Loucy (cell line): Measurements from ENCODE around the gene COL24A1.

Experiments used
- H2AFZ ChIP-seq: fragments of 200-600 bp; sonication (generic); 2 replicates; pipeline ENCODE4 v1.6.0; 2016; ENCODE audit warnings: antibody characterized with exemption, mild to moderate bottlenecking, low read length, moderate library complexity
- H3F3A ChIP-seq: fragments of 200-600 bp; 2 replicates; pipeline ENCODE4 v1.6.0; 2016; ENCODE audit warnings: antibody characterized with exemption, low read depth, mild to moderate bottlenecking
- H3K27me3 ChIP-seq: fragments of 200-600 bp; sonication (generic); 2 replicates; pipeline ENCODE4 v1.6.1; 2014; ENCODE audit warnings: low read length, mild to moderate bottlenecking; ENCODE audit not compliant: insufficient read depth, poor library complexity, severe bottlenecking
- H3K36me3 ChIP-seq: fragments of 200-600 bp; sonication (generic); 2 replicates; pipeline ENCODE4 v1.6.1; 2016; ENCODE audit warnings: low read length; ENCODE audit not compliant: insufficient read depth
- H3K4me1 ChIP-seq: fragments of 200-600 bp; sonication (generic); 2 replicates; pipeline ENCODE4 v1.5.1; 2014; ENCODE audit warnings: low read length, mild to moderate bottlenecking; ENCODE audit not compliant: insufficient read depth, poor library complexity, severe bottlenecking
- H3K4me2 ChIP-seq: fragments of 200-600 bp; sonication (generic); 2 replicates; pipeline ENCODE4 v1.6.0; 2014; ENCODE audit warnings: antibody characterized with exemption, low read length, low read depth, mild to moderate bottlenecking; ENCODE audit not compliant: poor library complexity, severe bottlenecking
- H3K4me3 ChIP-seq: fragments of 200-600 bp; sonication (generic); 2 replicates; pipeline ENCODE4 v1.5.1; 2014; ENCODE audit warnings: low read length, mild to moderate bottlenecking, mixed read lengths; ENCODE audit not compliant: poor library complexity, severe bottlenecking
- H3K79me2 ChIP-seq: fragments of 200-600 bp; sonication (generic); 2 replicates; pipeline ENCODE4 v1.6.1; 2014; ENCODE audit warnings: low read length; ENCODE audit not compliant: insufficient read depth
- H3K9ac ChIP-seq: fragments of 200-600 bp; sonication (generic); 2 replicates; pipeline ENCODE4 v1.6.0; 2014; ENCODE audit warnings: mild to moderate bottlenecking, low read depth, low read length, moderate library complexity; ENCODE audit not compliant: poor library complexity, severe bottlenecking
- H3K9me2 ChIP-seq: fragments of 200-600 bp; sonication (generic); replicated peaks from 2 replicates; pipeline ENCODE4 v1.6.1; 2016; ENCODE audit warnings: low read depth, low read length, mixed read lengths
- H3K9me3 ChIP-seq: fragments of 200-600 bp; sonication (generic); 2 replicates; pipeline ENCODE4 v1.6.1; 2014; ENCODE audit warnings: mild to moderate bottlenecking, antibody characterized with exemption, low read length, low read depth; ENCODE audit not compliant: insufficient read depth
- H4K20me1 ChIP-seq: fragments of 200-600 bp; sonication (generic); 2 replicates; pipeline ENCODE4 v1.6.0; 2014; ENCODE audit warnings: antibody characterized with exemption, low read length, mild to moderate bottlenecking; ENCODE audit not compliant: insufficient read depth, poor library complexity, severe bottlenecking
- CTCF ChIP-seq: fragments of 200-600 bp; sonication (generic); conservative IDR thresholded peaks from 2 replicates; pipeline ENCODE4 v1.5.1; 2014; ENCODE audit warnings: mild to moderate bottlenecking, antibody characterized with exemption, low read length
- EZH2phosphoT487 ChIP-seq: fragments of 200-600 bp; IDR thresholded peaks from 2 replicates; pipeline ENCODE4 v1.6.1; 2018; ENCODE audit warnings: antibody characterized with exemption, mild to moderate bottlenecking, moderate library complexity, borderline replicate concordance

COL24A1 gene

GRCh38 chr1:86155051-86155806 lies 1.3 kb downstream of the COL24A1 start:
- H2AFZ ChIP-seq = no peak overlapping the region
- H3K79me2 ChIP-seq = no peaks in the 10 kb centered on the region
- H3K4me1 ChIP-seq = peaks cover 3% of the 10 kb centered on the region
- H3K9ac ChIP-seq = no peak overlapping the region
- 0 out of 2 replicates have a peak, but pooled peaks cover 5% of the 10 kb centered on the region for H3K9me2 ChIP-seq
- H4K20me1 ChIP-seq = no peaks in the 10 kb centered on the region
- H3K4me2 ChIP-seq = no peak overlapping the region
- H3K9me3 ChIP-seq = no peaks in the 10 kb centered on the region
- H3K27me3 ChIP-seq = no peaks in the 10 kb centered on the region
- TF ChIP-seq CTCF (no peak), EZH2phosphoT487 (no peak)
- no peaks in the 10 kb centered on the region for H3F3A ChIP-seq
- H3K4me3 ChIP-seq = no peak overlapping the region
- H3K36me3 ChIP-seq = no peaks in the 10 kb centered on the region

GRCh38 chr1:86154571-86155050 lies 2.0 kb downstream of the COL24A1 start:
- Histone ChIP-seq H3K4me1 (peaks cover 3% of the 10 kb centered on the region), H3K9ac (no peak overlapping the region), H3K4me2 (no peak overlapping the region), H4K20me1 (no peaks in the 10 kb centered on the region), H3K36me3 (no peaks in the 10 kb centered on the region), H3K9me2 (0 out of 2 replicates have a peak, but pooled peaks cover 3% of the 10 kb centered on the region), H3F3A (no peaks in the 10 kb centered on the region), H3K4me3 (no peak overlapping the region), H3K79me2 (no peaks in the 10 kb centered on the region), H3K9me3 (no peaks in the 10 kb centered on the region), H3K27me3 (no peaks in the 10 kb centered on the region), H2AFZ (no peak overlapping the region)
- TF ChIP-seq CTCF = no peak

- no peak overlapping the region for H3K4me2 ChIP-seq
- H3K79me2 ChIP-seq = no peaks in the 10 kb centered on the region
- no peak overlapping the region for H3K9ac ChIP-seq
- TF ChIP-seq EZH2phosphoT487 (no peak), CTCF (no peak)
- H3K9me2 ChIP-seq = no peaks in the 10 kb centered on the region
- H2AFZ ChIP-seq = no peak overlapping the region
- H3K9me3 ChIP-seq = no peaks in the 10 kb centered on the region
- H3K4me1 ChIP-seq = peaks cover 3% of the 10 kb centered on the region
- no peaks in the 10 kb centered on the region for H3K36me3 ChIP-seq
- H3K4me3 ChIP-seq = no peak overlapping the region
- no peaks in the 10 kb centered on the region for H4K20me1 ChIP-seq
- no peaks in the 10 kb centered on the region for H3K27me3 ChIP-seq
- H3F3A ChIP-seq = no peaks in the 10 kb centered on the region
Measured at GRCh38 chr1:86153836-86154235, 2.7 kb downstream of the COL24A1 start.
